Stimulated activated memory B cell treated with anti-CD40 and anti-IgM and Interleukin-4, amounts not matched to agents 10 μg/mL and 1 μg/mL and 100 μg/mL, for 72 hours (primary cell): ENCODE results near the gene SLC25A18.
A peak's percentile ranks its signal among the peaks of the same experiment; 100 is the strongest.
"Not testable (repeated sequence)": the region's sequence is repeated elsewhere in the genome, so short reads cannot be mapped to it uniquely, and the experiment has no call there.

Experiments
- ATAC-seq: fragments of 150-1000 bp; cut with Tn5 transposase; 2 replicates; pipeline ENCODE4 v1.10.0; 2021
- H3K27ac Mint-ChIP-seq: one replicate; pipeline ENCODE4 v1.8.0; 2022; ENCODE audit warnings: mild to moderate bottlenecking, mixed read lengths
- H3K27me3 Mint-ChIP-seq: one replicate; pipeline ENCODE4 v1.8.0; 2022; ENCODE audit warnings: mixed read lengths
- H3K36me3 Mint-ChIP-seq: one replicate; pipeline ENCODE4 v1.8.0; 2022; ENCODE audit warnings: mixed read lengths
- H3K4me1 Mint-ChIP-seq: one replicate; pipeline ENCODE4 v1.8.0; 2022; ENCODE audit warnings: mixed read lengths
- H3K4me3 Mint-ChIP-seq: one replicate; pipeline ENCODE4 v1.8.0; 2022; ENCODE audit warnings: mild to moderate bottlenecking, moderate library complexity, mixed read lengths
- H3K9me3 Mint-ChIP-seq: one replicate; pipeline ENCODE4 v1.8.0; 2022; ENCODE audit warnings: mixed read lengths

Gene SLC25A18

GRCh38 chr22:17562906-17563870 lies at the start of gene SLC25A18:
Gene SLC25A18, plus strand, starts transcription at chr22:17563498. Its CDS starts 16,447 bp downstream, at chr22:17579945.
- H3K4me1 Mint-ChIP-seq = no peaks in the 10 kb centered on the region
- ATAC-seq = no peak
- no peak within 1 kb of the TSS for H3K27ac Mint-ChIP-seq
- no peak within 1 kb of the TSS for H3K4me3 Mint-ChIP-seq
- no peaks in the 10 kb centered on the region for H3K36me3 Mint-ChIP-seq
- H3K27me3 Mint-ChIP-seq = peaks cover 13% of the 10 kb centered on the region
- no peaks in the 10 kb centered on the region for H3K9me3 Mint-ChIP-seq

GRCh38 chr22:17513612-17514011 lies 49.7 kb upstream of the SLC25A18 start:
- H3K4me1 Mint-ChIP-seq = no peaks in the 10 kb centered on the region

GRCh38 chr22:17514084-17514483 lies 49.2 kb upstream of the SLC25A18 start:
- Mint-ChIP-seq H3K4me1 (no peaks in the 10 kb centered on the region), H3K27me3 (peaks cover 29% of the 10 kb centered on the region), H3K27ac (no peak overlapping the region), H3K36me3 (no peaks in the 10 kb centered on the region), H3K4me3 (no peak overlapping the region), H3K9me3 (no peaks in the 10 kb centered on the region)
- ATAC-seq = no peak

More at GRCh38 chr22:17513612-17514011, 49.7 kb upstream of the SLC25A18 start:
- Mint-ChIP-seq H3K4me3 (no peak overlapping the region), H3K9me3 (no peaks in the 10 kb centered on the region), H3K36me3 (no peaks in the 10 kb centered on the region), H3K27ac (no peak overlapping the region), H3K27me3 (peaks cover 29% of the 10 kb centered on the region)
- no peak for ATAC-seq

GRCh38 chr22:17518406-17518805 lies 44.9 kb upstream of the SLC25A18 start:
- Mint-ChIP-seq H3K36me3 (no peaks in the 10 kb centered on the region), H3K27me3 (peaks cover 31% of the 10 kb centered on the region), H3K4me3 (no peak overlapping the region), H3K9me3 (no peaks in the 10 kb centered on the region), H3K27ac (no peak overlapping the region), H3K4me1 (no peaks in the 10 kb centered on the region)
- ATAC-seq = no peak

- not testable (repeated sequence) for ATAC-seq, H3K4me1 Mint-ChIP-seq
- peaks cover 47% of the 10 kb centered on the region for H3K27me3 Mint-ChIP-seq
Measured at GRCh38 chr22:17521971-17522370, 41.3 kb upstream of the SLC25A18 start.

GRCh38 chr22:17523925-17524324 lies 39.4 kb upstream of the SLC25A18 start:
- ATAC-seq = no peak
- H3K27me3 Mint-ChIP-seq = peaks cover 60% of the 10 kb centered on the region
- no peaks in the 10 kb centered on the region for H3K9me3 Mint-ChIP-seq
- no peaks in the 10 kb centered on the region for H3K36me3 Mint-ChIP-seq
- H3K27ac Mint-ChIP-seq = no peak overlapping the region
- H3K4me3 Mint-ChIP-seq = no peak overlapping the region
- peaks cover 6% of the 10 kb centered on the region for H3K4me1 Mint-ChIP-seq

More at GRCh38 chr22:17521971-17522370, 41.3 kb upstream of the SLC25A18 start:
- not testable (repeated sequence) for H3K9me3 Mint-ChIP-seq, H3K27ac Mint-ChIP-seq, H3K36me3 Mint-ChIP-seq, H3K4me3 Mint-ChIP-seq

- ATAC-seq = no peak
- Mint-ChIP-seq H3K36me3 (no peaks in the 10 kb centered on the region), H3K27ac (no peak overlapping the region), H3K4me1 (no peaks in the 10 kb centered on the region), H3K9me3 (no peaks in the 10 kb centered on the region), H3K4me3 (no peak overlapping the region), H3K27me3 (no peaks in the 10 kb centered on the region)
Measured at GRCh38 chr22:17536269-17536668, 27.0 kb upstream of the SLC25A18 start.

GRCh38 chr22:17537155-17537554 lies 26.1 kb upstream of the SLC25A18 start:
- Mint-ChIP-seq H3K27ac (no peak overlapping the region), H3K4me1 (no peaks in the 10 kb centered on the region), H3K27me3 (no peaks in the 10 kb centered on the region), H3K4me3 (no peak overlapping the region), H3K36me3 (no peaks in the 10 kb centered on the region), H3K9me3 (no peaks in the 10 kb centered on the region)
- no peak for ATAC-seq

GRCh38 chr22:17540481-17540880 lies 22.8 kb upstream of the SLC25A18 start:
- peaks cover 14% of the 10 kb centered on the region for H3K27me3 Mint-ChIP-seq
- ATAC-seq = no peak
- H3K36me3 Mint-ChIP-seq = no peaks in the 10 kb centered on the region
- H3K27ac Mint-ChIP-seq = no peak overlapping the region
- H3K9me3 Mint-ChIP-seq = no peaks in the 10 kb centered on the region
- no peak overlapping the region for H3K4me3 Mint-ChIP-seq
- H3K4me1 Mint-ChIP-seq = no peaks in the 10 kb centered on the region

- H3K27me3 Mint-ChIP-seq = peaks cover 14% of the 10 kb centered on the region
- ATAC-seq = no peak
- no peak overlapping the region for H3K27ac Mint-ChIP-seq
- H3K4me3 Mint-ChIP-seq = no peak overlapping the region
- H3K9me3 Mint-ChIP-seq = no peaks in the 10 kb centered on the region
- H3K36me3 Mint-ChIP-seq = no peaks in the 10 kb centered on the region
- H3K4me1 Mint-ChIP-seq = no peaks in the 10 kb centered on the region
Measured at GRCh38 chr22:17541476-17541875, 21.8 kb upstream of the SLC25A18 start.

- no peaks in the 10 kb centered on the region for H3K9me3 Mint-ChIP-seq
- H3K27me3 Mint-ChIP-seq = peaks cover 14% of the 10 kb centered on the region
- H3K4me3 Mint-ChIP-seq = no peak overlapping the region
- no peaks in the 10 kb centered on the region for H3K4me1 Mint-ChIP-seq
- no peak for ATAC-seq
- no peaks in the 10 kb centered on the region for H3K36me3 Mint-ChIP-seq
- H3K27ac Mint-ChIP-seq = no peak overlapping the region
Measured at GRCh38 chr22:17542452-17542851, 20.8 kb upstream of the SLC25A18 start.

- Mint-ChIP-seq H3K9me3 (no peaks in the 10 kb centered on the region), H3K4me1 (no peaks in the 10 kb centered on the region), H3K27ac (no peak overlapping the region), H3K36me3 (no peaks in the 10 kb centered on the region), H3K27me3 (peaks cover 6% of the 10 kb centered on the region), H3K4me3 (no peak overlapping the region)
- peak; percentile 36 for ATAC-seq
Measured at GRCh38 chr22:17548010-17548755, 15.1 kb upstream of the SLC25A18 start.

- Mint-ChIP-seq H3K4me3 (no peak overlapping the region), H3K9me3 (no peaks in the 10 kb centered on the region), H3K27ac (no peak overlapping the region), H3K4me1 (no peaks in the 10 kb centered on the region), H3K27me3 (peaks cover under 1% of the 10 kb centered on the region), H3K36me3 (no peaks in the 10 kb centered on the region)
- no peak for ATAC-seq
Measured at GRCh38 chr22:17548756-17549035, 14.6 kb upstream of the SLC25A18 start.

GRCh38 chr22:17549183-17549582 lies 14.1 kb upstream of the SLC25A18 start:
- Mint-ChIP-seq H3K4me1 (no peaks in the 10 kb centered on the region), H3K27ac (no peak overlapping the region), H3K36me3 (no peaks in the 10 kb centered on the region), H3K4me3 (no peak overlapping the region), H3K9me3 (no peaks in the 10 kb centered on the region), H3K27me3 (no peaks in the 10 kb centered on the region)
- peak; percentile 58 for ATAC-seq

- Mint-ChIP-seq H3K36me3 (no peaks in the 10 kb centered on the region), H3K9me3 (no peaks in the 10 kb centered on the region), H3K4me1 (no peaks in the 10 kb centered on the region), H3K4me3 (no peak overlapping the region), H3K27ac (no peak overlapping the region), H3K27me3 (no peaks in the 10 kb centered on the region)
- ATAC-seq = no peak
Measured at GRCh38 chr22:17549655-17550054, 13.6 kb upstream of the SLC25A18 start.

GRCh38 chr22:17552737-17553136 lies 10.6 kb upstream of the SLC25A18 start:
- Mint-ChIP-seq H3K4me3 (no peak overlapping the region), H3K27ac (no peak overlapping the region), H3K9me3 (no peaks in the 10 kb centered on the region), H3K36me3 (no peaks in the 10 kb centered on the region), H3K4me1 (no peaks in the 10 kb centered on the region), H3K27me3 (no peaks in the 10 kb centered on the region)
- no peak for ATAC-seq
